ENCODE results near the gene PCDH10.

- TF ChIP-seq, protein P1, sequence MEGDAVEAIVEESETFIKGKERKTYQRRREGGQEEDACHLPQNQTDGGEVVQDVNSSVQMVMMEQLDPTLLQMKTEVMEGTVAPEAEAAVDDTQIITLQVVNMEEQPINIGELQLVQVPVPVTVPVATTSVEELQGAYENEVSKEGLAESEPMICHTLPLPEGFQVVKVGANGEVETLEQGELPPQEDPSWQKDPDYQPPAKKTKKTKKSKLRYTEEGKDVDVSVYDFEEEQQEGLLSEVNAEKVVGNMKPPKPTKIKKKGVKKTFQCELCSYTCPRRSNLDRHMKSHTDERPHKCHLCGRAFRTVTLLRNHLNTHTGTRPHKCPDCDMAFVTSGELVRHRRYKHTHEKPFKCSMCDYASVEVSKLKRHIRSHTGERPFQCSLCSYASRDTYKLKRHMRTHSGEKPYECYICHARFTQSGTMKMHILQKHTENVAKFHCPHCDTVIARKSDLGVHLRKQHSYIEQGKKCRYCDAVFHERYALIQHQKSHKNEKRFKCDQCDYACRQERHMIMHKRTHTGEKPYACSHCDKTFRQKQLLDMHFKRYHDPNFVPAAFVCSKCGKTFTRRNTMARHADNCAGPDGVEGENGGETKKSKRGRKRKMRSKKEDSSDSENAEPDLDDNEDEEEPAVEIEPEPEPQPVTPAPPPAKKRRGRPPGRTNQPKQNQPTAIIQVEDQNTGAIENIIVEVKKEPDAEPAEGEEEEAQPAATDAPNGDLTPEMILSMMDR (IDR thresholded peaks at IDR 0.05) = no peak
- TF ChIP-seq POLR2A (IDR thresholded peaks at IDR 0.05) = no peak
Measured at GRCh38 chr4:133143775-133144430, 5.2 kb upstream of the PCDH10 start.

Measured in Peyer's patch (tissue), 4 donors.